Mucosa of descending colon (tissue), 3 donors: ENCODE measurements around the gene CDHR3. TPM values are rescaled to one million over a fixed set of nuclear protein-coding genes. Genes with fewer than 3 reads are reported as not detected.

ENCODE experiments used
- ATAC-seq: fragments of 200-7000 bp; cut with Tn5 transposase; one replicate; pipeline ENCODE4 v1.9.1; 2020; ENCODE audit warnings: mild to moderate bottlenecking, moderate library complexity
- DNase-seq, 3 donors: peaks; one replicate each; pipeline ENCODE4 v3.0.0-alpha.2; 2020
- H3K36me3 ChIP-seq: fragments of 200-600 bp; one replicate; pipeline ENCODE4 v1.8.0; 2021; ENCODE audit warnings: low read depth, mild to moderate bottlenecking
- H3K4me1 ChIP-seq: fragments of 200-600 bp; one replicate; pipeline ENCODE4 v1.8.0; 2021; ENCODE audit warnings: low read depth, mild to moderate bottlenecking
- H3K4me3 ChIP-seq: fragments of 200-600 bp; one replicate; pipeline ENCODE4 v1.8.0; 2021; ENCODE audit warnings: mild to moderate bottlenecking
- H3K9me3 ChIP-seq: fragments of 200-600 bp; one replicate; pipeline ENCODE4 v1.8.0; 2021; ENCODE audit warnings: mild to moderate bottlenecking
- CTCF ChIP-seq: fragments of 200-600 bp; IDR thresholded peaks from one replicate; pipeline ENCODE4 v1.8.0; 2022; ENCODE audit warnings: antibody characterized with exemption, mild to moderate bottlenecking
- intact Hi-C, 2 donors: fragments of 100-400 bp; cut with DNase I in 1 of 2; cut with micrococcal nuclease in 1 of 2; formaldehyde crosslinking; loops; one replicate each; pipeline versions ENCODE4 v1.11.0 to v1.11.1; 2022; cut with DNase I, micrococcal nuclease
- total RNA-seq, 3 donors: library from RNA; stranded (reverse); fragmentation: NEBNext Ultra II Directional in 2 of 3; extraction: Animal tissue kit (Norgen Biotek cat#: 25700) in 2 of 3; gene quantifications; one replicate each; pipeline versions ENCODE4 v1.2.1 to v1.2.4, GENCODE V29; 2021 to 2023
- donor health status: DM: no; HTN: no; CAD: no; lungs with moderate emphysema.
- donor health status: DM: no; HTN: no; CAD: no.
- donor health status: DM: no; HTN: yes; CAD: no.

The CDHR3 gene
- total RNA-seq, 3 donors from 2014 or later, result 12.1 to 19.7 (median 18.4) TPM

GRCh38 chr7:106082087-106082854 lies 119.2 kb downstream of the CDHR3 start:
- Histone ChIP-seq H3K4me3 (no peak overlapping the region), H3K36me3 (no peaks in the 10 kb centered on the region), H3K4me1 (no peaks in the 10 kb centered on the region), H3K9me3 (no peaks in the 10 kb centered on the region)
- ATAC-seq (no peak), DNase-seq (no peak)
- TF ChIP-seq CTCF, result no peak
- intact Hi-C loops, result no loop called here

Other genes starting within 250 kb of the CDHR3 start
- 10 to 100 TPM; 19.7 to 29.5 (median 26.0) TPM for gene ATXN7L1, start 86.7 kb upstream of the CDHR3 start, total RNA-seq
- gene SYPL1, start 149.0 kb downstream of the CDHR3 start, total RNA-seq, result 100 to 1,000 TPM in 1 of 3 donors, 10 to 100 TPM in 2; 73.8 to 109 (median 80.8) TPM